Endothelial cell of umbilical vein (primary cell): Measurements from ENCODE around the gene SNCA.

Source experiments
- POLR2A ChIP-seq: IDR thresholded peaks from 2 replicates; pipeline ENCODE4 v1.6.1; 2012; ENCODE audit warnings: low read depth, mild to moderate bottlenecking, control low read depth, low read length
- TF ChIP-seq, protein P1 (sequence below), 2 donors: IDR thresholded peaks; 1 replicate in 1 of 2; 2 replicates in 1 of 2; pipeline ENCODE4 v1.5.1; 2011; ENCODE audit warnings: low read length in 2 of 2, mild to moderate bottlenecking in 2 of 2, moderate library complexity in 2 of 2, control low read depth in 1 of 2, inconsistent platforms in 1 of 2, low read depth in 1 of 2; ENCODE audit not compliant: insufficient read depth in 1 of 2; ENCODE audit errors: extremely low read depth in 1 of 2

DNA sequence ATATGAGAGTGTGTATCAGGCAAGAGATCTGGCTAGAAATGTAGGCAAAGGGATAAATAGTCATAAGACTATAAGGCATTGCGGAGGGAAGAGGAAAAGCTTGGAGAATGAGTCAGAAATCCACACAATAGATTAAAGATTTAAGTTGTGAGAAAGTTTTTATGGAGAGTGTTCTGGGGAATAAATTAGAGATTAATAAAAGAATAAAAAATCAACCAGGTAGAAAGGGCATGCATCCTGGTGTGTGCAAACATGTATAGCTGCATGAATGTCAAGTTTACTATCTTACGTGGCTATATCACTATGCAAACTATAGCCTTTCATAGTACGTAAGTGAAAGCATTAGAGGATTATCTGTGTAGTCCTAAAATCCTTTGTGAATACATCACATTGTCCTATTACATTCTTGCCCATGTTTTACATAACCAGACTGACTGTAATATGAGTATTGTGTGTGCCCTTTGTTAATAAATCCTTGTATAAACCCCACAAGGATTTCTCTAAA, 36.9 kb downstream of the SNCA start:
- TF ChIP-seq, protein P1, sequence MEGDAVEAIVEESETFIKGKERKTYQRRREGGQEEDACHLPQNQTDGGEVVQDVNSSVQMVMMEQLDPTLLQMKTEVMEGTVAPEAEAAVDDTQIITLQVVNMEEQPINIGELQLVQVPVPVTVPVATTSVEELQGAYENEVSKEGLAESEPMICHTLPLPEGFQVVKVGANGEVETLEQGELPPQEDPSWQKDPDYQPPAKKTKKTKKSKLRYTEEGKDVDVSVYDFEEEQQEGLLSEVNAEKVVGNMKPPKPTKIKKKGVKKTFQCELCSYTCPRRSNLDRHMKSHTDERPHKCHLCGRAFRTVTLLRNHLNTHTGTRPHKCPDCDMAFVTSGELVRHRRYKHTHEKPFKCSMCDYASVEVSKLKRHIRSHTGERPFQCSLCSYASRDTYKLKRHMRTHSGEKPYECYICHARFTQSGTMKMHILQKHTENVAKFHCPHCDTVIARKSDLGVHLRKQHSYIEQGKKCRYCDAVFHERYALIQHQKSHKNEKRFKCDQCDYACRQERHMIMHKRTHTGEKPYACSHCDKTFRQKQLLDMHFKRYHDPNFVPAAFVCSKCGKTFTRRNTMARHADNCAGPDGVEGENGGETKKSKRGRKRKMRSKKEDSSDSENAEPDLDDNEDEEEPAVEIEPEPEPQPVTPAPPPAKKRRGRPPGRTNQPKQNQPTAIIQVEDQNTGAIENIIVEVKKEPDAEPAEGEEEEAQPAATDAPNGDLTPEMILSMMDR (IDR thresholded peaks at IDR 0.05; ENCODE audit: extremely low read depth in 1 of 2, insufficient read depth in 1 of 2, low read depth in 1 of 2, low read length in 2 of 2), result no peak
- TF ChIP-seq POLR2A, result peak; percentile 77
